WERI-Rb-1 (cell line): ENCODE measurements around the gene LMOD2.
A peak's percentile ranks its signal among the peaks of the same experiment; 100 is the strongest.

Experiments
- DNase-seq: peaks from one replicate; pipeline ENCODE4 v3.0.0-alpha.2; 2020
- H3K27ac ChIP-seq: fragments of 250-450 bp; sonication (Bioruptor Pico); 2 replicates; pipeline ENCODE4 v1.5.1; 2020; ENCODE audit warnings: mild to moderate bottlenecking, moderate library complexity
- H3K27me3 ChIP-seq: fragments of 250-450 bp; sonication (Bioruptor Pico); 2 replicates; pipeline ENCODE4 v1.5.1; 2021; ENCODE audit warnings: mild to moderate bottlenecking, low read depth, moderate library complexity; ENCODE audit not compliant: insufficient read depth, severe bottlenecking
- H3K36me3 ChIP-seq: fragments of 250-450 bp; sonication (Bioruptor Pico); 2 replicates; pipeline ENCODE4 v1.5.1; 2020; ENCODE audit warnings: mild to moderate bottlenecking, moderate library complexity
- H3K4me3 ChIP-seq: 2 replicates; pipeline ENCODE4 v1.5.1; 2011; ENCODE audit warnings: low read depth, mild to moderate bottlenecking, control low read depth, low read length
- H3K9me3 ChIP-seq: fragments of 250-450 bp; sonication (Bioruptor Pico); 2 replicates; pipeline ENCODE4 v1.5.1; 2021; ENCODE audit warnings: mild to moderate bottlenecking, moderate library complexity; ENCODE audit not compliant: severe bottlenecking
- CTCF ChIP-seq: IDR thresholded peaks from 2 replicates; pipeline ENCODE4 v1.5.1; 2011; ENCODE audit warnings: low read depth, mild to moderate bottlenecking, control low read depth, inconsistent platforms, low read length

The LMOD2 gene

GRCh38 chr7:123615344-123615743 lies 40.3 kb upstream of the LMOD2 start:
- no peak for DNase-seq
- H3K9me3 ChIP-seq, result no peaks in the 10 kb centered on the region
- H3K27ac ChIP-seq, result no peak overlapping the region
- no peak overlapping the region for H3K4me3 ChIP-seq
- no peaks in the 10 kb centered on the region for H3K27me3 ChIP-seq
- TF ChIP-seq CTCF, result no peak
- no peaks in the 10 kb centered on the region for H3K36me3 ChIP-seq

DNA sequence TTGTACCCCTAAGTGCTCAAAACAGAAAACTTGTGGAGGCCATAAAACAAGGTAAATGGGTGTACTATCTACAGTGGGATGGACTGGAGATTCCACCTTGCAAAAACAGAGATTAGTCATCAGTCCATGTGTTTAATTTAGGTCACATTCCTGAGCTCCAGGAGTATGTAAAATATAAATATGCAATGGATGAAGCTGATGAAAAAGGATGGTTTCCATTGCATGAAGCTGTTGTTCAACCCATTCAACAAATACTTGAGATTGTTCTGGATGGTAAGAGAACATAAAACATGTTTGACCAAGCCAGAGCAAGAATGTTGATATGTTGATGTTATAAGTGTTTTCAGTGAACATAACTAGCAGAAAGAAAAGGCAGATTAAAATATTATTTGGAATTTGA lies 39.4 kb upstream of the LMOD2 start:
- no peaks in the 10 kb centered on the region for H3K36me3 ChIP-seq
- no peak overlapping the region for H3K4me3 ChIP-seq
- no peak for DNase-seq
- H3K27ac ChIP-seq, result no peak overlapping the region
- no peaks in the 10 kb centered on the region for H3K9me3 ChIP-seq
- TF ChIP-seq CTCF, result no peak
- no peaks in the 10 kb centered on the region for H3K27me3 ChIP-seq

GRCh38 chr7:123621707-123622106 lies 34.0 kb upstream of the LMOD2 start:
- H3K36me3 ChIP-seq, result no peaks in the 10 kb centered on the region
- H3K27ac ChIP-seq, result no peak overlapping the region
- H3K27me3 ChIP-seq, result no peaks in the 10 kb centered on the region
- H3K4me3 ChIP-seq, result no peak overlapping the region
- TF ChIP-seq CTCF, result no peak
- no peaks in the 10 kb centered on the region for H3K9me3 ChIP-seq
- DNase-seq, result no peak

DNA sequence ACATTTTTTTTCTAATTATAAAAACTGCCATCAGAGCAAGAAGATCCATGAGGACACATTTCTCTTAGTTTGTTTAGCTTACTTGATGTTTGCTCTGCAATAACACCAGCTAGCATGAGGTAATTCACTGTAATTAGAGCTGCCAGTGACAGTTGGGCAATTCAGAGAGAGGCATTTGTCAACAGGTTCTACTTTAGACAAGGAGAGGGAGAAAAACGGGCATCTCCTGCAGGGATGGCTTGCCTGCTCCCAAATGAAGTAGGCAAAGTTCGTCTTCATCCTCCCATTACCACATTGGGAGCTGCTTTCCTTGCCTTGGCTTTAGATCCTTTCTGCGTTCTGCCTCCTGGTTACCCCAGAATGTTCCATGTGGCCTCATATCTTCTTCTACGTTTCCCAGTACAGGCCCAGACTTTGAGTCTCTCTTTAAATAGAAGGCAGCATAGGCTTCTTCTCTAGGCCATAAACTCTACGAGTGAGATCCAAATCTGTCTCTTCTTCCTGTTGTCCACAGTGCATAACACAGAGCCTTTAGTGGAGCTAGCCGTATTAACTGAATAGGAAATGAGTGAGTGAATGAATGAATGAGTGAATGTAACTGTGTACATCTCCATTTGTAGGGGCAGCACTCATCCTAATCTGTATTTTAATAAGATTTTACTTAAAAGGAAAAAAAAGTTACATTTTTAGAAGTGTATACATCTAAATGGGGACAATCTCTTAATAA lies 32.8 kb upstream of the LMOD2 start:
- no peaks in the 10 kb centered on the region for H3K9me3 ChIP-seq
- no peak overlapping the region for H3K4me3 ChIP-seq
- no peaks in the 10 kb centered on the region for H3K27me3 ChIP-seq
- no peak overlapping the region for H3K27ac ChIP-seq
- DNase-seq, result no peak
- H3K36me3 ChIP-seq, result no peaks in the 10 kb centered on the region
- no peak for TF ChIP-seq CTCF

- Histone ChIP-seq H3K27ac (no peak overlapping the region), H3K36me3 (no peaks in the 10 kb centered on the region), H3K4me3 (no peak overlapping the region), H3K9me3 (no peaks in the 10 kb centered on the region), H3K27me3 (no peaks in the 10 kb centered on the region)
- peak; percentile 15 for DNase-seq
- TF ChIP-seq CTCF, result peak; percentile 35; the same call in 1 of the 2 replicates
These were observed 31.0 kb upstream of the LMOD2 start for GRCh38 chr7:123624527-123625183.

DNA sequence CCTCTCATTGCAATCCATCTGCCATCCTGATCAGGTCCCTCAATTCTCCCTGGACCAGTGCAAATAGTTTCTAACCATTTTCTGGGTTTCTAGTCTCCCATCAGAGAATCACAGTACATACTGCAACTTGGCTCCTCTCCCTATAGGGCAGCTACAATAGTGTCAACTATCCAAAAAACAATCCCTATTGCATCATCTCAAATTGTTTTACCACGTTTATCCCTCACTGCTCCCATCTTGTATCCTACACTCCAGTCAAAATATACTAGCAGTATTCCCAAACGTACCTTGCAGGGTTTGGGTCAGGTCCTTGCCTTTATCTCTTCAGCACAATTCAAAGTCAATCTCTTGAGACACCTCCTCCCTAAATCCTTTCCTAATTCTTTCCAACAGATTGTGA lies 30.4 kb upstream of the LMOD2 start:
- H3K27me3 ChIP-seq, result no peaks in the 10 kb centered on the region
- no peak for TF ChIP-seq CTCF
- H3K27ac ChIP-seq, result no peak overlapping the region

More for the DNA sequence above, 30.4 kb upstream of the LMOD2 start:
- no peaks in the 10 kb centered on the region for H3K9me3 ChIP-seq
- no peaks in the 10 kb centered on the region for H3K36me3 ChIP-seq
- H3K4me3 ChIP-seq, result no peak overlapping the region
- no peak for DNase-seq
